G401 (cell line): ENCODE data around the gene EMX1. TPM values are rescaled to one million over a fixed set of nuclear protein-coding genes. Genes with fewer than 3 reads are reported as not detected.
"Not testable (repeated sequence)": the region's sequence is repeated elsewhere in the genome, so short reads cannot be mapped to it uniquely, and the experiment has no call there.

Source experiments
- DNase-seq: peaks from one replicate; pipeline ENCODE4 v3.0.0-alpha.2; 2015; ENCODE audit warnings: low spot score
- in situ Hi-C: cut with HindIII; loops from 2 replicates; pipeline ENCODE4 v1.10.0; 2016; ENCODE audit warnings: low sequenced_read_pairs, mixed read lengths
- total RNA-seq: library from RNA; depleted of rRNA; stranded (reverse); fragments of >200 nt; shearing (Covaris generic); gene quantifications from 2 replicates; pipeline ENCODE4 v1.2.3, GENCODE V29; 2014

EMX1 gene
- total RNA-seq, 1 experiment from 2014 or later, result not detected

DNA sequence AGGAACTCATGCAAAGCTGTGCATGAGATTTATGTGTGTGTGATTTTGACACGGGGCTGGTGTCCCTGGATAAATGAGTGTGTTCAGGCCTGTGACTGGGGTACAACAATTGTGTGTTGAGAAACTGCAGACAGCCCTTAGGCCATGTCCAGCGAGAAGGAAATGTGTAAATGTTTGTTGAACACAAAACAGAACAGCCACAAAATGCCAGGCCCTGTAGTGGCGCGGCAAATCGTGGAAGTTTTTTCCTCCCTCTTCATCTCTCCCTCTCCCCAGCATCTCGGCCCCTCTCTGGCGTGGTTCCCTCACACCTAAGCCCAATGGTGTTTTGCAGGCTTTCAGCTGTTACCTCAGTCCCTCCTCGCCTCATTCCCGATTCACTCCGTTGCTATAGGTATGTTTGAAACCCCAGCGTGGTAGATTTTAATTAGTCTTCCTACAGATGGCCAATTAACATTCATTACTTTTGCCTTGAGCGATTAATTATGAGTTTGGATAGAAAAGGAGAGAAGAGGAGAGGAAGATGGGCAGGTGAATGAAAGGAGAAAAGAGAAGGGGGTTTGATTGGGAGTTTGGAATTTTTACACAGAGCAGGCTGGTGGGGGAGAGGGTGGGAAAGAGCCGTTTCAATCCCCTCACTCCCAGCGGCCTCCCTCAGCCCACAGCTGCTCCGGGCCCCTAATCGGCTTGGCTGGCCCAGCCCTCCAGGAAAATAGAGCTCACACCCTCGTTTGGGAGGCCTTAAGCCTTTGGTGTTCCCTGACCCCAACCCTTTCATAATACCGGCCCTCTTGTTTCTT is 19.3 kb upstream of the EMX1 start:
- no peak for DNase-seq
- in situ Hi-C loops, result no loop called here

DNA sequence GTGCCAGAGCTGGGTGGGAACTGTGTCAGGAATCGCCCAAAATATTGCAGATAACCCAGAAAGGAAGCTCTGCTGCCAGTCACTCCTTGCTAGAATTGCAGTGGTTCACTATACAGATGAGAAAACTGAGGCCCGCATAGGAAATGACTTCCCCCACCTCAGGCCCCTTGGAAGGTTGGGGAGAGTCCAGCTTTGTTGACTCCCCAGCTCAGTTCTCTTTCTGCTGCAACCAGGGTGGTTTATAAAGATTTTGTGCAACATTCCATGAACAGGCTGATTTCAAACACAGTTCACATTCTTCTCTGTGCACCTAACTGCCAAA is 18.8 kb upstream of the EMX1 start:
- in situ Hi-C loops, result no loop called here

DNA sequence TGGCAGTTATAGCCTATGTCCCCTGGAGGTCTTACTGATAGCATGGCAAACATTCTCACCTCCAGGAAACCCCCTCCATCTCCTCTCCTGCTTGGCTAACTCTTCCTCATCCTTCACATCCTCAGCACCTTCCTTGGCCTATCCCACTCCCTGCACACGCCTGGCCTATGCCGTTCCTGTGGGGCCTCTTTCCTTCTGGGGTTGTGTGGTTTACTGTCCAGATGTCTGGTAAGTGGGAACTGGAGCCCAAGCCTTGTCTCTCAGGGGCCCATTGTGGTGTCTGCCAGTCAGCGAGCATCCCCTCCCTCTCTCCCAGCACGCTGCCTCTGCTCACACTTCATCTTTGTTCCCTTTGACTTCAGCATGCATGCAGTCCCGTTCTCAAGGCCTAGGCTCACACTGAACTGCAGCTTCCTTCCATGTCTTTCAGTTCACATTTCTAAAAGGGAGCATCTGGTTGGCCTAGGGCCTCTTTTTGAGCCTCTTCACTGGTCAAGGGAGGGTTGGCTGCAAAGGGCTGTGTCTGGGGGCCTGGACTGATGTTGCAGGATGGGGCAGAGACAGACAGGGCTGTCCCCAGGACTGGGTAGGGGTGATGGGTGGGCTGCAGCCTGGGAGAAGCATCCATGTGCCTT is 17.0 kb upstream of the EMX1 start:
- no peak for DNase-seq
- in situ Hi-C loops, result no loop called here

More for the DNA sequence above, 18.8 kb upstream of the EMX1 start:
- DNase-seq, result no peak

DNA sequence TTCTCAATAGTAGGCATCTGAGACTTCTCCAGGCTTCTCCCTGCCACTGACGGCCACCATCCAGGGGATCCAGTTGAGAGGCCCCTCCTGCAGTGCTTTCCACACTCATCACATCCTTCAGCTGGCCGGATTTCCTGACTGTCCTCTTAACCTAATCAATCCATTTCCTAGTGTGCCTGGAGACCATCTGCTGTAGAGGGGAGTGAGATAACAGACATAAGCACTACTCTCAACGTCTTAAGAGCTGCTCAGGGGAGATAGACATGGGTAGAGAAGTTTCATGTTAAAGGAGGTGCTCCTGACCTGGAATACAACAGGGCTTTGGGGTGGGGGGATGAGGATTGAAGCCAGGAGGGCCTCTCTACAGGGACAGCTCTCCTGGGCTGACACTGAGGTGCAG is 15.9 kb upstream of the EMX1 start:
- no peak for DNase-seq
- in situ Hi-C loops, result no loop called here

- in situ Hi-C loops, result not testable (repeated sequence)
These were observed 9.9 kb upstream of the EMX1 start for GRCh38 chr2:72907369-72907768.

DNA sequence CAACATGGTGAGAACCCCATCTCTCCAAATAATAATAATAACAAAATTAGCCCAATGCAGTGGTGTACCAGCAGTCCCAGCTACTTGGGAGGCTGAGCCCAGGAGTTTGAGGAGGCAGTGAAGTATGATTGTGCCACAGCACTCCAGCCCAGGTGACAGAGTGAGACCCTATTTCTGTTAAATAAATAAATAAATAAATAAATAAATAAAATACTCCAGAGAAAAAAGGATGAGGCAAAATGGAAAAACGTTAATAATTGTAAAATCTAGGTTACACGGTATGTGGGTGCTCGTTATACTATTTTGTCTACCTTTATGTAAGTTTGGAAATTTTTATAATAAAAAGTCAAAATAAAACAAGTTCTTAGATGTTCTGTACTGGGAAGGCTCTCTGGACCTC is 8.6 kb upstream of the EMX1 start:
- no peak for DNase-seq
- in situ Hi-C loops, result no loop called here

More at GRCh38 chr2:72907369-72907768, 9.9 kb upstream of the EMX1 start:
- not testable (repeated sequence) for DNase-seq

DNA sequence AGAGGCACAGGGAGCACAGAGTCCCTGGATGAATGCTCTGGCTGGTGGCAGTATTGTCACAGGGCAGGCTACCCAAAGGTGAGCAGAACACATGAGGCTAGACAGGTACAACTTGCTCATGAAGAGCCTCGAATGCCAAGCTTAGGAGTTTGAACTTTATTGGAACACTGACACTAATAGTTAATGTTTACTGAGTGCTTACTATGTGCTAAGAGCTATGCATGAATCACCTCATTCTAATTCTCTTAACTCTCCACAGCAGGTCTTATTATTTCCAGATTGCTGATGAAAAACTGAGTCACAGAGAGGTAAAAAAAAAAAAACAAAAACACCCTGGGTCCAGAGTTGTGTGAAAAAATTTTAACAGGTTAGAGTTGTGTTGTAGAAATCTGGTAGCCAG is 6.1 kb upstream of the EMX1 start:
- DNase-seq, result no peak
- in situ Hi-C loops, result no loop called here

- in situ Hi-C loops, result no loop called here
- no peak for DNase-seq
These were observed 3.7 kb upstream of the EMX1 start for GRCh38 chr2:72913486-72914205.

GRCh38 chr2:72914206-72914559 is 3.1 kb upstream of the EMX1 start:
- in situ Hi-C loops, result no loop called here
- no peak for DNase-seq

DNA sequence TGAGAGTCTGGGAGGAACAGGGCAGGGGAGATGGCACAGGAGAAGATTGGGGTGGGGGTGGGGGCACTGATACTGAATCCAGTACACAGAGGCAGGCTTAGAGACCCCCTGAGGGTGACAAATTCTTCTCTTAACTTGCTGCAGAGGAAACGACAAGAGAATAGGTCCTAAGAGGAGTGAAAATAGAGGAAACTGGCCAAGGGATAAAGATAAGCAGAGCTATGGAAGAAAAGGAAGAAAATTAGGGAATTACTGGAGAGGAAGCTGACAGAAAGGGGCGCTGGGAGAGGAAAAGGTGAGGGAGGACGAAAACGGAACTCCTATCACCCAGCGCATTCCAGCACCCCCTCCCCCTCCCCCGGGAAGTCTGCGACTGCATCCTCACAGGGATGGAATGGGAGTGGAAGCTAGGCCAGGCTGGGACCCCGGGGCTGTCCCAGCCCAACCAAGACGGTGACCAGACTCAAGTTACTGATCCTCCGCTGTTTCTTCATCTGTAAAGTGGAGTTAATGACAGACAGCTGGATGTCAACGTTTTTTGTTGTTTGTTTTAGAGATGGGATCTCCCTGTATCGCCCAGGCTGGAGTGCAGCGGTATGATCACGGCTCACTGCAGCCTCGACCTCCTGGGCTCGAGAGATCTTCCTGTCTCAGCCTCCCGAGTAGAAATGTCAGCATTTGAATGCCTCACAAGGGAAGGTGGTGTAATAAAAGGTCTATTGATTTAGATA is 2.6 kb upstream of the EMX1 start:
- DNase-seq, result no peak
- in situ Hi-C loops, result no loop called here

DNA sequence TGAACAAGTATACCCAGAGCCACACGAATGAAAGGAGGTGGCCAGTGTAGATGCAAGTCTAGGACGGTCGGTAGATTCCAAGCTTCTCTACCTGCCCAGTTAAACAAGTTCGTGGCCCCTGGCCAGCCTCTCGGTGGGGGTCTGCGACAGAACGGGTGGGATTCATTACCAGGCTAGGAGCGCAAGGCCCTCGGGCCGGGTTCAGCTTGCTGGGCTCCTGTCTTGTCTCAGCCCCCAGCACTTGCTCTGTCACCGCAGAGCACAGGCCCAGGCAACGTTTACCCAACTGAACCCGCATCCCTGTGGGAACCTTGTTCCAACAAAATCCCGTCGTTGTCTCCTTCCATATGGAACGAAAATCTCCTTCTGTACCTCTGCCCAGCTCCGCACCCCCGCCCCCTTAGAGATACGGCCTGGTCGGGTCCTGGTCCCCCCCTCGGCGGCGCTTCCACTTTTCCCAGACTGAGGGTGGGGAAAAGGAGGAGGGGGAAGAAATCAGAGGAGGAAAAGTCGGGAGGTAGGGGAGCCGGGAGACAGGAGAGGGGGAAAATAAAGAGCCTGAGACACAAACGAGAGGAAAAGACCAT is 1.9 kb upstream of the EMX1 start:
- no peak for DNase-seq
- in situ Hi-C loops, result no loop called here

- in situ Hi-C loops, result no loop called here
- DNase-seq, result no peak
These were observed 1.2 kb upstream of the EMX1 start for GRCh38 chr2:72915907-72916742.

DNA sequence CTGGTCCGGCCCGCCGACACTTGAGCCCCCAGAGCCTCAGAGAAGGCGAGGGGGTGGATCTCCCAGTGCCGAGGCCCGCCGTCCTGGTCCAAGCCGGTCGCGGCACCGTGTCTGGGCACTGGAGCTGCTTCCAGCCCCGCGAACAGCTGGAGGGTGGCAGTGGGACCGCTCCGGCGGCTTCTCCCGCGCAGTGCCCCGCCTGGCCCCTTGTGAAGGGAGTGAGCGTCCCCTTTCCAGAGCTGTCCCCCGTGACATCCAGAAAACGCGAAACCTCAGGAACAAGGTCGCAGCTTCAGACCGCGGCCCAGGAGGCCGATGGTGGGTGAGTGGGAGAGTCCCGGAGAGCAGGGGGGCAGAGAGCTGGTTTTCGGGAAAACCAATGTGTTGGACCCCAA is 579 bp upstream of the EMX1 start:
- in situ Hi-C loops, result no loop called here
- DNase-seq, result no peak

- no peak for DNase-seq
- in situ Hi-C loops, result no loop called here
These were observed 696 bp downstream of the EMX1 start for GRCh38 chr2:72917877-72918553.

DNA sequence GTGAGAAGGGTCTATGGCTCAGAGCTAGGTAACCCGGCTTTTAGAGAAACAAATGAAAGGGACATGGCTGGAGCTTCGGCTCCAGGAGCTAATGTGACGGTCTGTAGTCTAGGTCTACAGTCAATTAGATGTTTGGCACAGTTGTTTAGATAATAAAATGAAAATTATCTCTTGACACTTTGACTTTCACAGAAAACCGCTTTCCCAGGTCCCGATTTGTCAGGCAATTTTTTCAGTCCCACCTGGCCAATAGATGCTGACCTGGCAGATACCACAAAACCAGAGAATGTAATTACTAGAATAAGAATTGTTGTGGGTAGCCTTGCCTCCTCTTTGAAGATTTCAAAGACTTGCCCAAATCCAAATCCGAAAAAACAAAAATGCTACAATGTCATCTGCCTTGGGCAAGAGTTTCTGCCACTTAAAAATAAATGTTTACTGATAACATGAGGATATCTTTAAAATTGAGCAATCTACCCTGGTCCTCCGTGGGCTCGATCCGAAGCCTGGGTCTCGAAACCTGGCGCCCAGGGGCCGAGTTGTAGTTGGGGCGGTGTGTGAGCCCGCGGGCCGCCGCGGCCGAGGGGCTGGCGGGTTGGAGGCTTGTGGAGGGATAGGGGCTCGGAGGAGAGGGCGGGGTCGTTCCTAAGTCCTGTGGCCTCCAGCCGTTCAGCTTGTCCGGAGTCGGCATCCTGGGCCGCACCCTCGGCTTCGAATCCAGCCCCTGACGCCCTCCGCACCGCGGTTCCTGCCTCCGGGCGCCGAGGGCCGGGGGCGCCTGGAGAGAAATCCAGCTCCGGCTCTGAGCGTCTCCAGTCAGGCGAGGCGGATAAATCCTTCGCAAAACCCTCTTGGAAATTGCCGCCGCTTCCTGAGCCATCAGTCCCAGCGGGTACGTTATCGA is 2.3 kb downstream of the EMX1 start:
- in situ Hi-C loops, result no loop called here
- DNase-seq, result no peak

DNA sequence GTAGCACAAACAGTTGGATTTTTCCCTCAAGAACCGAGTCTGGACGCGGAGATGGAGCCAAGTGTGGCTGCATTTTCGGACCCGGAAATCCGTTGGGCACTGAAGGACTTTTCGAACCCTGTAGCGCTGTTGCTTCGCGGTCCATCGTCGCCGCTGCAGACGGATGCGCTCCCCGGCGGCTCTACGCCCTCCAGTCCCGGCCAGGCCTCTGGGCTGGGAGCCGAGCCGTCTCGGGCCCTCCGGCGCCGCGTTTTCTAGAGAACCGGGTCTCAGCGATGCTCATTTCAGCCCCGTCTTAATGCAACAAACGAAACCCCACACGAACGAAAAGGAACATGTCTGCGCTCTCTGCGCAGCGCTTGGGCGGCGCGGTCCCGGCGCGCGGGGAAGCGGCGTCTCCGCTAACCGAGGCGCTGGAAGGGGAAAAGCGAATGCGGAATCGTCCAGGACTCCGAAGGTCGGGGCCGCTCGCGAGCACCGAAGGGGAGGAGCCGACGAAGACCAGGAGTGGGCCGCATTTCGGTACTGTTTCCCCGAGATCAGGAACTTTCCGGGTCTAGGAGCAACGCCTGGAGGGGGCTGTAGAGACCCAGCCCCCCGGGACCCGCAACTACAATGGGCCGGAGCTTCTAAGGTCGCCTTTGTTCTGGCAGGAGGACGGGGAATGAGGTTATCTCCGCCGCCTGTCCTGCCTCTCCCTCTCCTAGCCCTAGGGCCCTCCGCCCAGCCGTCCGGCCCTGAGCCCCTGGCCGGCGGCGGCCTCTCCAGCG is 3.2 kb downstream of the EMX1 start:
- in situ Hi-C loops, result no loop called here
- no peak for DNase-seq
